Neural cell (in vitro differentiated cells): Measurements from ENCODE around the gene HOXB6. TPM values are rescaled to one million over a fixed set of nuclear protein-coding genes. Genes with fewer than 3 reads are reported as not detected.

Experiments used
- H2AFZ ChIP-seq: fragments of 200-600, 300-800 bp; sonication (generic), shearing (Covaris generic); 2 replicates; pipeline ENCODE4 v1.6.0; 2014; ENCODE audit warnings: low read depth, mild to moderate bottlenecking, antibody characterized with exemption, low read length, moderate library complexity
- H3F3A ChIP-seq: fragments of 200-600 bp; shearing (Covaris generic); 2 replicates; pipeline ENCODE4 v1.6.1; 2016; ENCODE audit warnings: mild to moderate bottlenecking, moderate library complexity, mixed read lengths, antibody characterized with exemption, low read length; ENCODE audit not compliant: insufficient read depth, poor library complexity, severe bottlenecking
- H3K27ac ChIP-seq: fragments of 200-600, 300-800 bp; sonication (generic), shearing (Covaris generic); 2 replicates; pipeline ENCODE4 v1.5.1; 2014; ENCODE audit warnings: mild to moderate bottlenecking, low read length, moderate library complexity
- H3K27me3 ChIP-seq: fragments of 300-800, 200-600 bp; sonication (generic), shearing (Covaris generic); 2 replicates; pipeline ENCODE4 v1.6.0; 2014; ENCODE audit warnings: mild to moderate bottlenecking, low read depth, low read length, moderate library complexity; ENCODE audit not compliant: insufficient read depth
- H3K36me3 ChIP-seq: fragments of 300-800, 200-600 bp; sonication (generic), shearing (Covaris generic); 2 replicates; pipeline ENCODE4 v1.5.1; 2014; ENCODE audit warnings: mild to moderate bottlenecking, antibody characterized with exemption, low read length, moderate library complexity; ENCODE audit not compliant: insufficient read depth
- H3K4me2 ChIP-seq: fragments of 300-800, 200-600 bp; sonication (generic), shearing (Covaris generic); 2 replicates; pipeline ENCODE4 v1.6.0; 2014; ENCODE audit warnings: mild to moderate bottlenecking, low read length
- H3K4me3 ChIP-seq: fragments of 300-800, 200-600 bp; sonication (generic), shearing (Covaris generic); 2 replicates; pipeline ENCODE4 v1.5.1; 2014; ENCODE audit warnings: mild to moderate bottlenecking, low read length, moderate library complexity
- H3K79me2 ChIP-seq: fragments of 200-600 bp; shearing (Covaris generic); replicated peaks from 2 replicates; pipeline ENCODE4 v1.6.0; 2014; ENCODE audit warnings: mild to moderate bottlenecking, low read length, moderate library complexity; ENCODE audit not compliant: insufficient read depth
- H3K9ac ChIP-seq: fragments of 300-800, 200-600 bp; sonication (generic), shearing (Covaris generic); 2 replicates; pipeline ENCODE4 v1.6.1; 2016; ENCODE audit warnings: mild to moderate bottlenecking, low read length, mixed read lengths
- H3K9me2 ChIP-seq: fragments of 200-600 bp; shearing (Covaris generic); 2 replicates; pipeline ENCODE4 v1.6.1; 2016; ENCODE audit warnings: mild to moderate bottlenecking, low read length, mixed read lengths; ENCODE audit not compliant: insufficient read depth
- H3K9me3 ChIP-seq: fragments of 200-600, 300-800 bp; sonication (generic), shearing (Covaris generic); 2 replicates; pipeline ENCODE4 v1.6.1; 2016; ENCODE audit warnings: mild to moderate bottlenecking, mixed run types, low read length, moderate library complexity, mixed read lengths
- H4K20me1 ChIP-seq: fragments of 200-600 bp; shearing (Covaris generic); 2 replicates; pipeline ENCODE4 v1.6.1; 2016; ENCODE audit warnings: mild to moderate bottlenecking, mixed run types; ENCODE audit not compliant: insufficient read depth
- EP300 ChIP-seq: fragments of 450-650 bp; conservative IDR thresholded peaks from 2 replicates; pipeline ENCODE4 v1.6.1; 2014; ENCODE audit warnings: antibody characterized with exemption, mild to moderate bottlenecking, moderate library complexity; ENCODE audit not compliant: poor library complexity, severe bottlenecking
- EZH2 ChIP-seq: fragments of 200-600, 300-800 bp; shearing (Covaris generic), sonication (generic); IDR thresholded peaks from 2 replicates; pipeline ENCODE4 v1.6.1; 2014; ENCODE audit warnings: antibody characterized with exemption, low read length, borderline replicate concordance, mild to moderate bottlenecking; ENCODE audit not compliant: insufficient read depth, poor library complexity, severe bottlenecking
- MXI1 ChIP-seq: fragments of 450-650 bp; conservative IDR thresholded peaks from 2 replicates; pipeline ENCODE4 v1.6.1; 2014; ENCODE audit warnings: antibody characterized with exemption, mild to moderate bottlenecking; ENCODE audit not compliant: poor library complexity, severe bottlenecking
- POLR2AphosphoS5 ChIP-seq: IDR thresholded peaks from 2 replicates; pipeline ENCODE4 v1.6.1; 2012
- RAD21 ChIP-seq: fragments of 450-650 bp; conservative IDR thresholded peaks from 2 replicates; pipeline ENCODE4 v1.6.1; 2014; ENCODE audit warnings: antibody characterized with exemption, mild to moderate bottlenecking, moderate library complexity
- REST ChIP-seq: IDR thresholded peaks from 2 replicates; pipeline ENCODE4 v1.6.1; 2012; ENCODE audit warnings: borderline replicate concordance
- SMC3 ChIP-seq: fragments of 450-650 bp; conservative IDR thresholded peaks from 2 replicates; pipeline ENCODE4 v1.6.1; 2014; ENCODE audit warnings: antibody characterized with exemption, mild to moderate bottlenecking, moderate library complexity; ENCODE audit not compliant: poor library complexity
- TAF1 ChIP-seq: IDR thresholded peaks from 2 replicates; pipeline ENCODE4 v1.6.1; 2012; ENCODE audit warnings: low read depth
- polyA plus RNA-seq: library from polyadenylated mRNA; depleted of rRNA; stranded (reverse); fragments of >200 nt; gene quantifications from 2 replicates; pipeline ENCODE4 v1.2.3, GENCODE V29; 2014
- TF ChIP-seq, protein P1 (sequence below): fragments of 450-650 bp; IDR thresholded peaks from 2 replicates; pipeline ENCODE4 v1.5.1; 2014; ENCODE audit warnings: antibody characterized with exemption, mild to moderate bottlenecking, moderate library complexity; ENCODE audit not compliant: poor library complexity, severe bottlenecking

HOXB6 gene
- polyA plus RNA-seq, 1 donor from 2014 or later: not detected

DNA sequence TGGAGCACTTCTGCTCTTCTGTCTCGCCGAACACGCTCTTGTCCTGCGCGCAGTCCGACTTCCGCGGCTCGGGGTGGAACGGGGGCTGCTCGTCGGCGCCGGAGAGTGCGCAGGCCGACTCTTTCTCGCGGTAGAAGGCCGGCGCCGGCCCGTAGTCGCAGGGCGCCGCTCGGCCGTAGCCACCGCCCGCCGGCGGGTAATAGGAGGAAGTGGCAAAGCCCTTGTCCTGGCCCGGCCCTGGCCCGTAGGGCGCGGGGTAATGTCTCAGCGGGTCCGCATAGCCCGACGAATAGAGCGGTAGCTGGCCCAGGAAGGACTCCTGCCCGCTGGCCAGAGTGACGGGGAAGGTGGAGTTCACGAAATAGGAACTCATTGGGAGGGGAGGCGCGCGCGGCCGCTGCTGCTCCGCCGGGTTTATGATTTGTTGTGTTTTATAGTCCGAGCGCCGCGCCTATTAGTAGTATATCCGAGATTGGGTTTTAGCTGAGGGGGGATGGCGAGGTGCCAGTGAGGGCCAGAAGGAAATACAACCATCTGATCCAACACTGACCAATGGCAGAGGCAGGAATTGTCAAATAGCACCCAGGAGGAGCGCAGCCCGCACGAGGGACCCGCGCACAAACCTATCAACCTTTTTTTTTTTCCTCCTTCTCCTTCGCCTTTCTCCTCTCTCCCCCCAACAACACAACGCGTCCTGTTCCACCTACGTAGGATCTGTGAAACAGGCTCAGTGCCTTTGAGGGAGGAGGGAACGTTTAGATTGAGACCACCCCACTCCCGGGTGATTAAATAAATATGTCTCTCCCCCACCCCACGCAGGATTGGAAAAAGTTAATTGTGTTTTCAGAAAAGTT, 6.8 kb downstream of the HOXB6 start:
- Histone ChIP-seq H3K9me3 (peaks cover 11% of the 10 kb centered on the region), H3K4me2 (no peak overlapping the region), H3K9ac (no peak overlapping the region), H3K27me3 (peaks cover 100% of the 10 kb centered on the region), H3K36me3 (no peaks in the 10 kb centered on the region), H3K27ac (no peak overlapping the region), H3K4me3 (peak overlapping the region; percentile 25), H3K9me2 (no peaks in the 10 kb centered on the region), H4K20me1 (no peaks in the 10 kb centered on the region), H2AFZ (no peak overlapping the region), H3K79me2 (no peaks in the 10 kb centered on the region), H3F3A (no peaks in the 10 kb centered on the region)
- TF ChIP-seq EP300 (no peak), SMC3 (no peak), REST (no peak), TAF1 (no peak), RAD21 (no peak), POLR2AphosphoS5 (no peak), MXI1 (no peak), EZH2 (no peak)
- TF ChIP-seq, protein P1, sequence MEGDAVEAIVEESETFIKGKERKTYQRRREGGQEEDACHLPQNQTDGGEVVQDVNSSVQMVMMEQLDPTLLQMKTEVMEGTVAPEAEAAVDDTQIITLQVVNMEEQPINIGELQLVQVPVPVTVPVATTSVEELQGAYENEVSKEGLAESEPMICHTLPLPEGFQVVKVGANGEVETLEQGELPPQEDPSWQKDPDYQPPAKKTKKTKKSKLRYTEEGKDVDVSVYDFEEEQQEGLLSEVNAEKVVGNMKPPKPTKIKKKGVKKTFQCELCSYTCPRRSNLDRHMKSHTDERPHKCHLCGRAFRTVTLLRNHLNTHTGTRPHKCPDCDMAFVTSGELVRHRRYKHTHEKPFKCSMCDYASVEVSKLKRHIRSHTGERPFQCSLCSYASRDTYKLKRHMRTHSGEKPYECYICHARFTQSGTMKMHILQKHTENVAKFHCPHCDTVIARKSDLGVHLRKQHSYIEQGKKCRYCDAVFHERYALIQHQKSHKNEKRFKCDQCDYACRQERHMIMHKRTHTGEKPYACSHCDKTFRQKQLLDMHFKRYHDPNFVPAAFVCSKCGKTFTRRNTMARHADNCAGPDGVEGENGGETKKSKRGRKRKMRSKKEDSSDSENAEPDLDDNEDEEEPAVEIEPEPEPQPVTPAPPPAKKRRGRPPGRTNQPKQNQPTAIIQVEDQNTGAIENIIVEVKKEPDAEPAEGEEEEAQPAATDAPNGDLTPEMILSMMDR: no peak

DNA sequence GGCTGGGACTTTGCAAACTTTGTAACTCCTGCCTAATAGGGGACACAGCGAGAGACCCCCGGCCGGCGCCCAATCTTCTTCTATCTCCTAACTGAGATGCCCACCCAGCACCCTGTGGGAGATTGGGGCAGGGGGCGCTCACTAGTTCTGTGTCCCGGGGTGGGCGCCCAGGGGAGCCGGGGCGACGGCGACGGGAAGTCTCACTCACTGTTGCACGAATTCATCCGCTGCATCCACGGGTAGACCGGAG, 7.3 kb downstream of the HOXB6 start:
- Histone ChIP-seq H4K20me1 (no peaks in the 10 kb centered on the region), H3F3A (no peaks in the 10 kb centered on the region), H3K4me3 (peak overlapping the region; percentile 25), H3K36me3 (no peaks in the 10 kb centered on the region), H3K9me3 (peaks cover 6% of the 10 kb centered on the region), H3K27me3 (peaks cover 100% of the 10 kb centered on the region), H3K9me2 (no peaks in the 10 kb centered on the region), H3K79me2 (no peaks in the 10 kb centered on the region), H3K27ac (no peak overlapping the region), H3K9ac (no peak overlapping the region), H3K4me2 (no peak overlapping the region), H2AFZ (no peak overlapping the region)
- TF ChIP-seq RAD21: no peak
- TF ChIP-seq EZH2: no peak
- TF ChIP-seq, protein P1: no peak
- no peak for TF ChIP-seq TAF1
